GM23338 (cell line): ENCODE data around the gene HBS1L.

Experiments used
- CTCF ChIP-seq, 2 experiments: fragments of 200-600 bp in 1 of 2; sonication (generic) in 1 of 2; conservative IDR thresholded peaks; 2 replicates each; pipeline versions ENCODE4 v1.5.1 to v1.6.1; 2016 to 2017; ENCODE audit warnings: antibody characterized with exemption in 2 of 2, low read depth in 2 of 2, mild to moderate bottlenecking in 2 of 2, moderate library complexity in 1 of 2
- EZH2 ChIP-seq: fragments of 200-600 bp; sonication (generic); IDR thresholded peaks from one replicate; pipeline ENCODE4 v1.8.0; 2017; ENCODE audit warnings: antibody characterized with exemption, mild to moderate bottlenecking, low read depth; ENCODE audit not compliant: unreplicated experiment
- POLR2AphosphoS5 ChIP-seq: IDR thresholded peaks from 2 replicates; pipeline ENCODE4 v1.6.1; 2016; ENCODE audit warnings: antibody characterized with exemption, low read depth
- ZNF114 ChIP-seq: fragments of 250-450 bp; sonication (Bioruptor Pico); IDR thresholded peaks from 2 replicates; pipeline ENCODE4 v1.5.0; 2020; ENCODE audit warnings: mild to moderate bottlenecking, moderate library complexity

GRCh38 chr6:135030056-135030473 is 24.6 kb downstream of the HBS1L start:
- no peak for TF ChIP-seq CTCF (conservative IDR thresholded peaks at IDR 0.05; ENCODE audit: low read depth in 2 of 2)
- no peak for TF ChIP-seq POLR2AphosphoS5
- TF ChIP-seq EZH2 = no peak
- TF ChIP-seq ZNF114 = no peak
